GM23338 (cell line): ENCODE results near the gene BIRC6.

Experiments used
- CREB1 ChIP-seq: fragments of 250-450 bp; sonication (Bioruptor Pico); IDR thresholded peaks from 2 replicates; pipeline ENCODE4 v1.5.0; 2020; ENCODE audit warnings: low read depth, mild to moderate bottlenecking, moderate library complexity
- EZH2 ChIP-seq: fragments of 200-600 bp; sonication (generic); IDR thresholded peaks from one replicate; pipeline ENCODE4 v1.8.0; 2017; ENCODE audit warnings: antibody characterized with exemption, mild to moderate bottlenecking, low read depth; ENCODE audit not compliant: unreplicated experiment
- EZH2phosphoT487 ChIP-seq: fragments of 200-600 bp; sonication (generic); IDR thresholded peaks from one replicate; pipeline ENCODE4 v1.8.1; 2018; ENCODE audit warnings: antibody characterized with exemption; ENCODE audit not compliant: unreplicated experiment
- JUNB ChIP-seq: IDR thresholded peaks from one replicate; pipeline ENCODE4 v1.6.1; 2016; ENCODE audit warnings: antibody characterized with exemption; ENCODE audit not compliant: unreplicated experiment
- NANOG ChIP-seq: IDR thresholded peaks from 2 replicates; pipeline ENCODE4 v1.6.1; 2016; ENCODE audit warnings: antibody characterized with exemption, borderline replicate concordance
- POLR2AphosphoS5 ChIP-seq: IDR thresholded peaks from 2 replicates; pipeline ENCODE4 v1.6.1; 2016; ENCODE audit warnings: antibody characterized with exemption, low read depth
- STAT1 ChIP-seq: IDR thresholded peaks from one replicate; pipeline ENCODE4 v1.6.1; 2016; ENCODE audit warnings: antibody characterized with exemption; ENCODE audit not compliant: unreplicated experiment
- ZNF114 ChIP-seq: fragments of 250-450 bp; sonication (Bioruptor Pico); IDR thresholded peaks from 2 replicates; pipeline ENCODE4 v1.5.0; 2020; ENCODE audit warnings: mild to moderate bottlenecking, moderate library complexity
- ZNF331 ChIP-seq: fragments of 250-450 bp; sonication (Bioruptor Pico); IDR thresholded peaks from 2 replicates; pipeline ENCODE4 v1.5.0; 2020; ENCODE audit warnings: low read depth, mild to moderate bottlenecking, moderate library complexity
- TF ChIP-seq, protein P1 (sequence below), 2 experiments: fragments of 200-600 bp in 1 of 2; sonication (generic) in 1 of 2; conservative IDR thresholded peaks; 2 replicates each; pipeline versions ENCODE4 v1.5.1 to v1.6.1; 2016 to 2017; ENCODE audit warnings: antibody characterized with exemption in 2 of 2, low read depth in 2 of 2, mild to moderate bottlenecking in 2 of 2, moderate library complexity in 1 of 2
- TF ChIP-seq, protein P2 (sequence below): IDR thresholded peaks from one replicate; pipeline ENCODE4 v1.6.1; 2018; ENCODE audit warnings: antibody characterized with exemption; ENCODE audit not compliant: unreplicated experiment
- TF ChIP-seq, protein P3 (sequence below): IDR thresholded peaks from 2 replicates; pipeline ENCODE4 v1.6.1; 2016; ENCODE audit warnings: antibody characterized with exemption
- TF ChIP-seq, protein P4 (sequence below): fragments of 250-450 bp; sonication (Bioruptor Pico); IDR thresholded peaks from 2 replicates; pipeline ENCODE4 v1.5.0; 2020; ENCODE audit warnings: mild to moderate bottlenecking, moderate library complexity

DNA sequence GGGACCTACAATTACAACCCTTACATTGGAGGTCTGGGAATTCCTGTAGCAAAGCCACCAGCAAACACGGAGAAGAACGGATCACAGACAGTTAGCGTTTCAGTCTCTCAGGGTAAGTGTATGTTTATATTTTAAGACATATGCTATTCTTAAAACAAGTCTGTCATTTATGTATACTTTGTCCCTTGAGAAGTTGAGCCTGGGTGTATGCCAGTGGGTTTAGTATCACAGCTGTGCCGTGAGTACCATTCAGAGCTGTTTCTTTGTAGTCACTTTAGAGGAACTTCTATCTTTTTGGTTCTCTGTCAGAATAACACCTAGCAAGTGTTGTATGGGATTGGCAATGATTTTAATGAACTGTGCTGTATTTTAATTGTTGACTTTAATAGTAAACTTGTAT lies 125.6 kb downstream of the BIRC6 start:
- TF ChIP-seq, protein P1, sequence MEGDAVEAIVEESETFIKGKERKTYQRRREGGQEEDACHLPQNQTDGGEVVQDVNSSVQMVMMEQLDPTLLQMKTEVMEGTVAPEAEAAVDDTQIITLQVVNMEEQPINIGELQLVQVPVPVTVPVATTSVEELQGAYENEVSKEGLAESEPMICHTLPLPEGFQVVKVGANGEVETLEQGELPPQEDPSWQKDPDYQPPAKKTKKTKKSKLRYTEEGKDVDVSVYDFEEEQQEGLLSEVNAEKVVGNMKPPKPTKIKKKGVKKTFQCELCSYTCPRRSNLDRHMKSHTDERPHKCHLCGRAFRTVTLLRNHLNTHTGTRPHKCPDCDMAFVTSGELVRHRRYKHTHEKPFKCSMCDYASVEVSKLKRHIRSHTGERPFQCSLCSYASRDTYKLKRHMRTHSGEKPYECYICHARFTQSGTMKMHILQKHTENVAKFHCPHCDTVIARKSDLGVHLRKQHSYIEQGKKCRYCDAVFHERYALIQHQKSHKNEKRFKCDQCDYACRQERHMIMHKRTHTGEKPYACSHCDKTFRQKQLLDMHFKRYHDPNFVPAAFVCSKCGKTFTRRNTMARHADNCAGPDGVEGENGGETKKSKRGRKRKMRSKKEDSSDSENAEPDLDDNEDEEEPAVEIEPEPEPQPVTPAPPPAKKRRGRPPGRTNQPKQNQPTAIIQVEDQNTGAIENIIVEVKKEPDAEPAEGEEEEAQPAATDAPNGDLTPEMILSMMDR (conservative IDR thresholded peaks at IDR 0.05; ENCODE audit: low read depth in 2 of 2) = no peak
- no peak for TF ChIP-seq EZH2phosphoT487
- TF ChIP-seq POLR2AphosphoS5 = no peak
- TF ChIP-seq, protein P2, sequence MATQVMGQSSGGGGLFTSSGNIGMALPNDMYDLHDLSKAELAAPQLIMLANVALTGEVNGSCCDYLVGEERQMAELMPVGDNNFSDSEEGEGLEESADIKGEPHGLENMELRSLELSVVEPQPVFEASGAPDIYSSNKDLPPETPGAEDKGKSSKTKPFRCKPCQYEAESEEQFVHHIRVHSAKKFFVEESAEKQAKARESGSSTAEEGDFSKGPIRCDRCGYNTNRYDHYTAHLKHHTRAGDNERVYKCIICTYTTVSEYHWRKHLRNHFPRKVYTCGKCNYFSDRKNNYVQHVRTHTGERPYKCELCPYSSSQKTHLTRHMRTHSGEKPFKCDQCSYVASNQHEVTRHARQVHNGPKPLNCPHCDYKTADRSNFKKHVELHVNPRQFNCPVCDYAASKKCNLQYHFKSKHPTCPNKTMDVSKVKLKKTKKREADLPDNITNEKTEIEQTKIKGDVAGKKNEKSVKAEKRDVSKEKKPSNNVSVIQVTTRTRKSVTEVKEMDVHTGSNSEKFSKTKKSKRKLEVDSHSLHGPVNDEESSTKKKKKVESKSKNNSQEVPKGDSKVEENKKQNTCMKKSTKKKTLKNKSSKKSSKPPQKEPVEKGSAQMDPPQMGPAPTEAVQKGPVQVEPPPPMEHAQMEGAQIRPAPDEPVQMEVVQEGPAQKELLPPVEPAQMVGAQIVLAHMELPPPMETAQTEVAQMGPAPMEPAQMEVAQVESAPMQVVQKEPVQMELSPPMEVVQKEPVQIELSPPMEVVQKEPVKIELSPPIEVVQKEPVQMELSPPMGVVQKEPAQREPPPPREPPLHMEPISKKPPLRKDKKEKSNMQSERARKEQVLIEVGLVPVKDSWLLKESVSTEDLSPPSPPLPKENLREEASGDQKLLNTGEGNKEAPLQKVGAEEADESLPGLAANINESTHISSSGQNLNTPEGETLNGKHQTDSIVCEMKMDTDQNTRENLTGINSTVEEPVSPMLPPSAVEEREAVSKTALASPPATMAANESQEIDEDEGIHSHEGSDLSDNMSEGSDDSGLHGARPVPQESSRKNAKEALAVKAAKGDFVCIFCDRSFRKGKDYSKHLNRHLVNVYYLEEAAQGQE = no peak
- TF ChIP-seq NANOG = no peak
- TF ChIP-seq, protein P3, sequence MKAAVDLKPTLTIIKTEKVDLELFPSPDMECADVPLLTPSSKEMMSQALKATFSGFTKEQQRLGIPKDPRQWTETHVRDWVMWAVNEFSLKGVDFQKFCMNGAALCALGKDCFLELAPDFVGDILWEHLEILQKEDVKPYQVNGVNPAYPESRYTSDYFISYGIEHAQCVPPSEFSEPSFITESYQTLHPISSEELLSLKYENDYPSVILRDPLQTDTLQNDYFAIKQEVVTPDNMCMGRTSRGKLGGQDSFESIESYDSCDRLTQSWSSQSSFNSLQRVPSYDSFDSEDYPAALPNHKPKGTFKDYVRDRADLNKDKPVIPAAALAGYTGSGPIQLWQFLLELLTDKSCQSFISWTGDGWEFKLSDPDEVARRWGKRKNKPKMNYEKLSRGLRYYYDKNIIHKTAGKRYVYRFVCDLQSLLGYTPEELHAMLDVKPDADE = no peak
- TF ChIP-seq CREB1 = no peak
- TF ChIP-seq EZH2 = no peak
- TF ChIP-seq JUNB = no peak
- no peak for TF ChIP-seq ZNF331
- no peak for TF ChIP-seq ZNF114 (CRISPR knock-in tag)
- TF ChIP-seq, protein P4, sequence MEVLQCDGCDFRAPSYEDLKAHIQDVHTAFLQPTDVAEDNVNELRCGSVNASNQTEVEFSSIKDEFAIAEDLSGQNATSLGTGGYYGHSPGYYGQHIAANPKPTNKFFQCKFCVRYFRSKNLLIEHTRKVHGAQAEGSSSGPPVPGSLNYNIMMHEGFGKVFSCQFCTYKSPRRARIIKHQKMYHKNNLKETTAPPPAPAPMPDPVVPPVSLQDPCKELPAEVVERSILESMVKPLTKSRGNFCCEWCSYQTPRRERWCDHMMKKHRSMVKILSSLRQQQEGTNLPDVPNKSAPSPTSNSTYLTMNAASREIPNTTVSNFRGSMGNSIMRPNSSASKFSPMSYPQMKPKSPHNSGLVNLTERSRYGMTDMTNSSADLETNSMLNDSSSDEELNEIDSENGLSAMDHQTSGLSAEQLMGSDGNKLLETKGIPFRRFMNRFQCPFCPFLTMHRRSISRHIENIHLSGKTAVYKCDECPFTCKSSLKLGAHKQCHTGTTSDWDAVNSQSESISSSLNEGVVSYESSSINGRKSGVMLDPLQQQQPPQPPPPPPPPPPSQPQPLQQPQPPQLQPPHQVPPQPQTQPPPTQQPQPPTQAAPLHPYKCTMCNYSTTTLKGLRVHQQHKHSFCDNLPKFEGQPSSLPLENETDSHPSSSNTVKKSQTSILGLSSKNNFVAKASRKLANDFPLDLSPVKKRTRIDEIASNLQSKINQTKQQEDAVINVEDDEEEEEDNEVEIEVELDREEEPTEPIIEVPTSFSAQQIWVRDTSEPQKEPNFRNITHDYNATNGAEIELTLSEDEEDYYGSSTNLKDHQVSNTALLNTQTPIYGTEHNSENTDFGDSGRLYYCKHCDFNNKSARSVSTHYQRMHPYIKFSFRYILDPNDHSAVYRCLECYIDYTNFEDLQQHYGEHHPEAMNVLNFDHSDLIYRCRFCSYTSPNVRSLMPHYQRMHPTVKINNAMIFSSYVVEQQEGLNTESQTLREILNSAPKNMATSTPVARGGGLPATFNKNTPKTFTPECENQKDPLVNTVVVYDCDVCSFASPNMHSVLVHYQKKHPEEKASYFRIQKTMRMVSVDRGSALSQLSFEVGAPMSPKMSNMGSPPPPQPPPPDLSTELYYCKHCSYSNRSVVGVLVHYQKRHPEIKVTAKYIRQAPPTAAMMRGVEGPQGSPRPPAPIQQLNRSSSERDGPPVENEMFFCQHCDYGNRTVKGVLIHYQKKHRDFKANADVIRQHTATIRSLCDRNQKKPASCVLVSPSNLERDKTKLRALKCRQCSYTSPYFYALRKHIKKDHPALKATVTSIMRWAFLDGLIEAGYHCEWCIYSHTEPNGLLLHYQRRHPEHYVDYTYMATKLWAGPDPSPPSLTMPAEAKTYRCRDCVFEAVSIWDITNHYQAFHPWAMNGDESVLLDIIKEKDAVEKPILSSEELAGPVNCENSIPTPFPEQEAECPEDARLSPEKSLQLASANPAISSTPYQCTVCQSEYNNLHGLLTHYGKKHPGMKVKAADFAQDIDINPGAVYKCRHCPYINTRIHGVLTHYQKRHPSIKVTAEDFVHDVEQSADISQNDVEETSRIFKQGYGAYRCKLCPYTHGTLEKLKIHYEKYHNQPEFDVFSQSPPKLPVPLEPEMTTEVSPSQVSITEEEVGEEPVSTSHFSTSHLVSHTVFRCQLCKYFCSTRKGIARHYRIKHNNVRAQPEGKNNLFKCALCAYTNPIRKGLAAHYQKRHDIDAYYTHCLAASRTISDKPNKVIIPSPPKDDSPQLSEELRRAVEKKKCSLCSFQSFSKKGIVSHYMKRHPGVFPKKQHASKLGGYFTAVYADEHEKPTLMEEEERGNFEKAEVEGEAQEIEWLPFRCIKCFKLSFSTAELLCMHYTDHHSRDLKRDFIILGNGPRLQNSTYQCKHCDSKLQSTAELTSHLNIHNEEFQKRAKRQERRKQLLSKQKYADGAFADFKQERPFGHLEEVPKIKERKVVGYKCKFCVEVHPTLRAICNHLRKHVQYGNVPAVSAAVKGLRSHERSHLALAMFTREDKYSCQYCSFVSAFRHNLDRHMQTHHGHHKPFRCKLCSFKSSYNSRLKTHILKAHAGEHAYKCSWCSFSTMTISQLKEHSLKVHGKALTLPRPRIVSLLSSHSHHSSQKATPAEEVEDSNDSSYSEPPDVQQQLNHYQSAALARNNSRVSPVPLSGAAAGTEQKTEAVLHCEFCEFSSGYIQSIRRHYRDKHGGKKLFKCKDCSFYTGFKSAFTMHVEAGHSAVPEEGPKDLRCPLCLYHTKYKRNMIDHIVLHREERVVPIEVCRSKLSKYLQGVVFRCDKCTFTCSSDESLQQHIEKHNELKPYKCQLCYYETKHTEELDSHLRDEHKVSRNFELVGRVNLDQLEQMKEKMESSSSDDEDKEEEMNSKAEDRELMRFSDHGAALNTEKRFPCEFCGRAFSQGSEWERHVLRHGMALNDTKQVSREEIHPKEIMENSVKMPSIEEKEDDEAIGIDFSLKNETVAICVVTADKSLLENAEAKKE = no peak
- no peak for TF ChIP-seq STAT1
